B cell (primary cell): Measurements from ENCODE around the gene BCAM. TPM values are rescaled to one million over a fixed set of nuclear protein-coding genes. Genes with fewer than 3 reads are reported as not detected.

Experiments used
- ATAC-seq: fragments of 200-7000 bp; cut with Tn5 transposase; one replicate; pipeline ENCODE4 v1.10.0; 2021; ENCODE audit warnings: low read depth, mild to moderate bottlenecking, moderate number of reproducible peaks, moderate library complexity
- CTCF ChIA-PET: fragments of 350-600 bp; sonication (Branson Sonifier 250); formaldehyde crosslinking; loops from one replicate; lab custom pipeline; 2021; ENCODE audit warnings: antibody characterized with exemption, inconsistent platforms; lab: Charles Lee
- POLR2A ChIA-PET: fragments of 350-600 bp; sonication (Branson Sonifier 250); formaldehyde crosslinking; loops from one replicate; lab custom pipeline; 2021; ENCODE audit warnings: antibody characterized with exemption; lab: Charles Lee
- DNase-seq: peaks from one replicate; pipeline ENCODE4 v3.0.0; 2013
- H2AFZ ChIP-seq: 2 replicates; pipeline ENCODE4 v1.6.1; 2012; ENCODE audit warnings: mild to moderate bottlenecking, low read depth, low read length; ENCODE audit not compliant: insufficient read depth, poor library complexity, severe bottlenecking
- H3K27ac ChIP-seq, 2 donors: 1 replicate in 1 of 2; 2 replicates in 1 of 2; pipeline ENCODE4 v1.5.1; 2012 to 2013; ENCODE audit warnings: low read length in 2 of 2, mild to moderate bottlenecking in 2 of 2, moderate library complexity in 1 of 2
- H3K27me3 ChIP-seq, 4 experiments: fragments of 200-600 bp in 1 of 4; sonication (generic) in 1 of 4; replicated peaks in 1 of 4; 1 replicate in 2 of 4; 2 replicates in 2 of 4; pipeline versions ENCODE4 v1.6.1 to v1.7.0; 2013 to 2016; ENCODE audit warnings: low read length in 3 of 4, mild to moderate bottlenecking in 2 of 4, mixed read lengths in 1 of 4, moderate library complexity in 1 of 4; ENCODE audit not compliant: insufficient read depth in 4 of 4, control insufficient read depth in 3 of 4; ENCODE audit errors: control extremely low read depth in 1 of 4
- H3K36me3 ChIP-seq, 2 experiments: replicated peaks in 1 of 2; 1 replicate in 1 of 2; 2 replicates in 1 of 2; pipeline versions ENCODE4 v1.6.1 to v1.7.1; 2013; ENCODE audit warnings: low read length in 1 of 2; ENCODE audit not compliant: insufficient read depth in 2 of 2, control insufficient read depth in 1 of 2; ENCODE audit errors: control extremely low read depth in 1 of 2, extremely low read depth in 1 of 2
- H3K4me1 ChIP-seq, 2 donors: fragments of 200-600 bp in 1 of 2; sonication (generic) in 1 of 2; 1 replicate in 1 of 2; 2 replicates in 1 of 2; pipeline versions ENCODE4 v1.5.1 to v1.6.1; 2013 to 2017; ENCODE audit warnings: low read length in 2 of 2; ENCODE audit not compliant: control insufficient read depth in 2 of 2, insufficient read depth in 2 of 2
- H3K4me2 ChIP-seq: replicated peaks from 2 replicates; pipeline ENCODE3; 2012; ENCODE audit warnings: mild to moderate bottlenecking, low read depth, low read length; ENCODE audit not compliant: poor library complexity, severe bottlenecking
- H3K4me3 ChIP-seq, 5 experiments: fragments of 200-600 bp in 1 of 5; sonication (generic) in 1 of 5; 1 replicate in 3 of 5; 2 replicates in 2 of 5; pipeline versions ENCODE4 v1.5.1 to v1.7.0; 2011 to 2016; ENCODE audit warnings: low read length in 4 of 5, mild to moderate bottlenecking in 4 of 5, low read depth in 2 of 5, control low read depth in 1 of 5, moderate library complexity in 1 of 5; ENCODE audit not compliant: insufficient read depth in 1 of 5; ENCODE audit errors: control extremely low read depth in 1 of 5, extremely low read depth in 1 of 5
- H3K79me2 ChIP-seq: fragments of 200-600 bp; sonication (generic); one replicate; pipeline ENCODE4 v1.6.0; 2016; ENCODE audit warnings: low read length; ENCODE audit not compliant: control insufficient read depth, insufficient read depth
- H3K9ac ChIP-seq: fragments of 200-600 bp; sonication (generic); 2 replicates; pipeline ENCODE4 v1.6.1; 2017; ENCODE audit warnings: mild to moderate bottlenecking, low read length, moderate library complexity
- H3K9me3 ChIP-seq, 3 donors: one replicate each; pipeline versions ENCODE4 v1.6.1 to v1.7.1; 2013; ENCODE audit warnings: low read length in 2 of 3; ENCODE audit not compliant: control insufficient read depth in 2 of 3, insufficient read depth in 1 of 3; ENCODE audit errors: control extremely low read depth in 1 of 3
- H4K20me1 ChIP-seq: 2 replicates; pipeline ENCODE4 v1.6.0; 2012; ENCODE audit warnings: mild to moderate bottlenecking, low read length; ENCODE audit not compliant: insufficient read depth, control insufficient read depth, poor library complexity, severe bottlenecking
- H3K27ac Mint-ChIP-seq: one replicate; pipeline ENCODE4 v1.8.0; 2021; ENCODE audit warnings: mixed read lengths
- H3K27me3 Mint-ChIP-seq: one replicate; pipeline ENCODE4 v1.8.0; 2021; ENCODE audit warnings: mixed read lengths
- H3K4me1 Mint-ChIP-seq: one replicate; pipeline ENCODE4 v1.8.0; 2021; ENCODE audit warnings: mixed read lengths
- H3K4me3 Mint-ChIP-seq: one replicate; pipeline ENCODE4 v1.8.0; 2021; ENCODE audit warnings: mixed read lengths
- H3K9me3 Mint-ChIP-seq: one replicate; pipeline ENCODE4 v1.8.0; 2022; ENCODE audit warnings: mixed read lengths; ENCODE audit not compliant: insufficient read depth
- EZH2 ChIP-seq: IDR thresholded peaks from 2 replicates; pipeline ENCODE4 v1.6.1; 2012; ENCODE audit warnings: borderline replicate concordance, low read depth, mild to moderate bottlenecking, moderate library complexity, low read length; ENCODE audit not compliant: insufficient read depth, poor library complexity, severe bottlenecking
- WGBS: methylation state at CpG from one replicate; pipeline ENCODE4 v1.1.5; 2013; ENCODE audit warnings: missing lambda C conversion rate; ENCODE audit not compliant: insufficient coverage; 5-methylcytosine and 5-hydroxymethylcytosine counted together
- intact Hi-C: fragments of 100-400 bp; cut with micrococcal nuclease; formaldehyde crosslinking; loops from one replicate; pipeline ENCODE4 v1.10.0; 2022
- polyA plus RNA-seq: library from polyadenylated mRNA; depleted of rRNA; stranded (reverse); fragments of >200 nt; gene quantifications from 2 replicates; pipeline ENCODE4 v1.2.3, GENCODE V29; 2012
- total RNA-seq, 2 donors: library from RNA; stranded (reverse); fragments of 120-200 nt in 1 of 2; gene quantifications; 1 replicate in 1 of 2; 2 replicates in 1 of 2; pipeline versions ENCODE4 v1.2.3 to v1.2.4, GENCODE V29; 2013 to 2022
- TF ChIP-seq, protein P1 (sequence below): fragments of 200-600 bp; IDR thresholded peaks from one replicate; pipeline ENCODE4 v1.8.0; 2022; ENCODE audit warnings: antibody characterized with exemption, mild to moderate bottlenecking

BCAM gene
- total and polyA plus RNA-seq, 2 donors (not counting 1 experiment from before 2014, with no cell fraction given) = not detected

DNA sequence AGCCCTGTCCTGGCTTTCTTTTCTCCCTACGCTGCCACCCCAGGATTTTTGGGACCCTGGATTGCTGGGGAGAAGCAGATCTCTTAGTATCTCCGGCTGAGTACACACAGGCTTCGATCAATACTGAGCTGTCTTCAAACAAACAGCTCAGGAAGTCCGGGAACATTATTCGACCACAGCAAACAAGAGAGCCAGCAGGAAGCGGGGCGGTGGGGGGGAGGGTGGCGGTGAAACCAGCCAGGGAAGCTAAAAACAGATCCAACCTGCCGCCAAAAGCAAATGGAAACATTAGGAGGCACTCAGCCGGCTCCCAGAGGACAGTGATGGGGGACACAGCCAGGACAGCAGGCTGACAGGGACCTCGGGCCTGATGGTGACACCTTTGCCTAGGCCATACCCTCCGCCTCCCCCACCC is 12.2 kb upstream of the BCAM start:
- no peak for ATAC-seq
- Histone ChIP-seq H3K36me3 (no peaks in the 10 kb centered on the region), H3K27ac (no peak overlapping the region), H3K9me3 (no peaks in the 10 kb centered on the region), H3K79me2 (no peaks in the 10 kb centered on the region), H3K4me1 (peaks cover 15 to 26% of the 10 kb centered on the region in 2 donors), H3K27me3 (peaks cover 0 to 5% (median under 1%) of the 10 kb centered on the region in 4 experiments), H3K9ac (no peak overlapping the region), H3K4me2 (peak overlapping the region; percentile 24), H4K20me1 (no peaks in the 10 kb centered on the region), H2AFZ (peak overlapping the region; percentile 46), H3K4me3 (no peak overlapping the region)
- intact Hi-C loops = no loop called here
- CTCF ChIA-PET = interaction anchor here (3.5 kb wide), 1 partner anchor 72 kb away, joined by 11 read pairs; no protein-coding TSS in a partner anchor
- 14% methylated on average over 7 of the region's 12 CpGs for WGBS
- TF ChIP-seq, protein P1, sequence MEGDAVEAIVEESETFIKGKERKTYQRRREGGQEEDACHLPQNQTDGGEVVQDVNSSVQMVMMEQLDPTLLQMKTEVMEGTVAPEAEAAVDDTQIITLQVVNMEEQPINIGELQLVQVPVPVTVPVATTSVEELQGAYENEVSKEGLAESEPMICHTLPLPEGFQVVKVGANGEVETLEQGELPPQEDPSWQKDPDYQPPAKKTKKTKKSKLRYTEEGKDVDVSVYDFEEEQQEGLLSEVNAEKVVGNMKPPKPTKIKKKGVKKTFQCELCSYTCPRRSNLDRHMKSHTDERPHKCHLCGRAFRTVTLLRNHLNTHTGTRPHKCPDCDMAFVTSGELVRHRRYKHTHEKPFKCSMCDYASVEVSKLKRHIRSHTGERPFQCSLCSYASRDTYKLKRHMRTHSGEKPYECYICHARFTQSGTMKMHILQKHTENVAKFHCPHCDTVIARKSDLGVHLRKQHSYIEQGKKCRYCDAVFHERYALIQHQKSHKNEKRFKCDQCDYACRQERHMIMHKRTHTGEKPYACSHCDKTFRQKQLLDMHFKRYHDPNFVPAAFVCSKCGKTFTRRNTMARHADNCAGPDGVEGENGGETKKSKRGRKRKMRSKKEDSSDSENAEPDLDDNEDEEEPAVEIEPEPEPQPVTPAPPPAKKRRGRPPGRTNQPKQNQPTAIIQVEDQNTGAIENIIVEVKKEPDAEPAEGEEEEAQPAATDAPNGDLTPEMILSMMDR = no peak
- no peak for TF ChIP-seq EZH2
- Mint-ChIP-seq H3K27me3 (peaks cover 20% of the 10 kb centered on the region), H3K27ac (no peak overlapping the region), H3K4me3 (no peak overlapping the region), H3K4me1 (peaks cover 12% of the 10 kb centered on the region), H3K9me3 (no peaks in the 10 kb centered on the region)
- POLR2A ChIA-PET = no interaction called here
- no peak for DNase-seq

DNA sequence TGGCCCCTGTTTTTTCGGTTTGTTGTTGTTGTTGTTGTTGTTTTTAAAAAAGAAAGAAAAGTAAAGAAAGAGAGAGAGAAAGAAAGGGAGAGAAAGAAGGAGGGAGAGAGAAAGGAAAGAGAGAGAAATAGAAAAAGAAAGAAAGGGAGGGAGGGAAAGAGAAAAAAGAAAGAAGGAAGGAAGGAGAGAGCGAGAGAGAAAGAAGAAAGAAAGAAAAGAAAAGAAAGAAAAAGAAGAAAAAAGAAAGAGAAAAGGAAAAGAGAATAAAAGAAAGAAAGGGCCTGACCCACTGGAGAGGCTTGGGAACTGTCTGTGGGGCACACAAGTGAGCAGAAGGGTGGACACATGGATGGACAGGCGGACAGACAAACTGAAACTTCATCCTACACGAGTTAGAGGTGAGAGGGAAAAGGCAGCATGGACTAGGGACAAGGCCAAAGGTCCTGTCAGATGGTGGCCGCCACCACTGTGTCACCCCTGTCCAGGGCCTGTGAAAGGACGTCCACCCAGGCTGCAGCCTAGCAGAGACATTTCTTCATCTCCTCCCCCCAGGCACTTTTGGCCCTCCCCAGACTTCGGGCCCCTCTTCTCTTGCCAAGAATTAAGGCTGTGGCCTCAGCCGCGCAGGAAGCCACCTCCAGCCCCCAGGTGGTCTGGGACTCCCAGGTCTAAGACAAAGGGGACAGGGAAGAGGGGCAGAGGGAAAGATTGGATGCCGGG is 9.1 kb upstream of the BCAM start:
- no peak overlapping the region for H3K4me3 Mint-ChIP-seq
- no peaks in the 10 kb centered on the region for H3K9me3 Mint-ChIP-seq
- no peaks in the 10 kb centered on the region for H3K79me2 ChIP-seq
- CTCF ChIA-PET = interaction anchor here (1.0 to 3.5 kb wide), 2 partner anchors 16 to 75 kb away, joined by 3 to 11 read pairs; no protein-coding TSS in a partner anchor
- no peak overlapping the region for H3K4me3 ChIP-seq
- H3K4me1 Mint-ChIP-seq = peaks cover 8% of the 10 kb centered on the region
- H4K20me1 ChIP-seq = no peaks in the 10 kb centered on the region
- no peak for TF ChIP-seq EZH2
- TF ChIP-seq, protein P1 = no peak
- DNase-seq = no peak
- no peak overlapping the region for H3K27ac Mint-ChIP-seq
- H3K9ac ChIP-seq = no peak overlapping the region
- WGBS = 83% methylated on average over 7 of the region's 10 CpGs
- H2AFZ ChIP-seq = no peak overlapping the region
- no peaks in the 10 kb centered on the region for H3K36me3 ChIP-seq
- no peak for ATAC-seq
- H3K27me3 ChIP-seq = peaks cover 0 to 9% (median under 1%) of the 10 kb centered on the region in 4 experiments
- POLR2A ChIA-PET = no interaction called here
- peaks cover 23% of the 10 kb centered on the region for H3K27me3 Mint-ChIP-seq
- H3K9me3 ChIP-seq = peaks cover 0 to 7% (median 0%) of the 10 kb centered on the region in 3 donors
- peaks cover 15 to 26% of the 10 kb centered on the region in 2 donors for H3K4me1 ChIP-seq
- H3K4me2 ChIP-seq = no peak overlapping the region
- H3K27ac ChIP-seq = no peak overlapping the region
- intact Hi-C loops = loop anchor here (2.0 to 10.0 kb wide), 2 partner anchors 77 to 445 kb away; partner anchors contain the start of gene EXOC3L2
